Thoracic aorta (tissue), 2 donors: ENCODE results near the gene PATL2. TPM values are rescaled to one million over a fixed set of nuclear protein-coding genes. Genes with fewer than 3 reads are reported as not detected.
"Not testable (repeated sequence)": the region's sequence is repeated elsewhere in the genome, so short reads cannot be mapped to it uniquely, and the experiment has no call there.

Source experiments
- ATAC-seq: fragments of 150-250 bp; one replicate; pipeline ENCODE4 v1.8.0; 2017; ENCODE audit warnings: low read depth; ENCODE audit not compliant: insufficient number of reproducible peaks, low FRiP score
- DNase-seq: peaks from one replicate; pipeline ENCODE4 v3.0.0-alpha.2; 2020; ENCODE audit warnings: low spot score
- H3K27ac ChIP-seq, 2 donors: fragments of 200-600 bp; sonication (generic); 1 replicate in 1 of 2; 2 replicates in 1 of 2; pipeline ENCODE4 v1.5.1; 2016; ENCODE audit warnings: mild to moderate bottlenecking in 2 of 2, moderate library complexity in 2 of 2
- H3K27me3 ChIP-seq: fragments of 200-600 bp; sonication (generic); replicated peaks from 2 replicates; pipeline ENCODE4 v1.6.0; 2016; ENCODE audit warnings: mild to moderate bottlenecking; ENCODE audit not compliant: insufficient read depth
- H3K36me3 ChIP-seq: fragments of 200-600 bp; sonication (generic); one replicate; pipeline ENCODE4 v1.5.1; 2016
- H3K4me1 ChIP-seq, 2 donors: fragments of 200-600 bp; sonication (generic); 1 replicate in 1 of 2; 2 replicates in 1 of 2; pipeline versions ENCODE4 v1.5.1 to v1.6.0; 2016; ENCODE audit warnings: low read depth in 2 of 2, mild to moderate bottlenecking in 1 of 2; ENCODE audit not compliant: control insufficient read depth in 1 of 2
- H3K4me3 ChIP-seq: fragments of 200-600 bp; sonication (generic); 2 replicates; pipeline ENCODE4 v1.5.1; 2016; ENCODE audit warnings: mild to moderate bottlenecking
- H3K9me3 ChIP-seq: fragments of 200-600 bp; sonication (generic); 2 replicates; pipeline ENCODE4 v1.5.1; 2016
- total RNA-seq, 2 donors: library from RNA; depleted of rRNA; stranded (reverse); fragments of >200 nt; gene quantifications; one replicate each; pipeline versions ENCODE4 v1.1.0 to v1.2.3, GENCODE V29; 2016
- TF ChIP-seq, protein P1 (sequence below): fragments of 200-600 bp; sonication (generic); IDR thresholded peaks from one replicate; pipeline ENCODE4 v1.5.1; 2019; ENCODE audit warnings: antibody characterized with exemption

Gene PATL2
- total RNA-seq, 2 donors from 2014 or later = 1.1 to 1.3 TPM

DNA sequence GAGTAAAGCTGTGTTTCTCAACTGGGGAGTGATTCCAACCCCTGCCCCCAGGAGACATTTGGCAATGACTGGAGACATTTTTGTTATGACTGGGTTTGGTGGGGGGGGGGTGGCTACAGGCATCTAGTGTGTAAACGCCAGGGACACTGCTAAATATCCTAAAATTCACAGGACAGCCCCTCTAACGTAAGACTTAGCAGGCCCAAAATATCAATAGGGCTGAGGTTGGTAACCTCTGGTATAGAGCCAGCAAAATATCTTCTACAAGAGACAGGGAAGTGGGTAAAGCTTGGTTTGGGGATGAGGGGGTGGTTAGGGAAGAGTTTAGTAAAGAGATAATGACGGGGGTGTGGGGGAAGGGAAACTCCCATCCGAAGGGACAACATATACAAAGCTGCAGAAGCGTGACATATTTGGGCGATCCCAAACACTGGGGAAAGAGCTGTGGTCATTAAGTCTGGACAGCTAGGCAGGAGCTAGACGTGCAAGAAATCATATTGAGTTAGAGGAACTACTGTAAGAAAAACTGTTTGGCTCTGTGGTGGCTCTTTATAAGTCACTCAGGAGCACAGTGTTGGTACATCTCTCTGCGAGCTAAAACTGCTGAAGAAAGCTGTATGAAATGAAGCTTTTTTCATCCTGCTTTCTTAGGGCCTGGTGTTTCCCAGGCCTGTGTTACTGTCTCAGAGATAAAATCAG, 24.5 kb upstream of the PATL2 start:
- H3K4me1 ChIP-seq = peaks cover 18 to 24% of the 10 kb centered on the region in 2 donors
- TF ChIP-seq, protein P1, sequence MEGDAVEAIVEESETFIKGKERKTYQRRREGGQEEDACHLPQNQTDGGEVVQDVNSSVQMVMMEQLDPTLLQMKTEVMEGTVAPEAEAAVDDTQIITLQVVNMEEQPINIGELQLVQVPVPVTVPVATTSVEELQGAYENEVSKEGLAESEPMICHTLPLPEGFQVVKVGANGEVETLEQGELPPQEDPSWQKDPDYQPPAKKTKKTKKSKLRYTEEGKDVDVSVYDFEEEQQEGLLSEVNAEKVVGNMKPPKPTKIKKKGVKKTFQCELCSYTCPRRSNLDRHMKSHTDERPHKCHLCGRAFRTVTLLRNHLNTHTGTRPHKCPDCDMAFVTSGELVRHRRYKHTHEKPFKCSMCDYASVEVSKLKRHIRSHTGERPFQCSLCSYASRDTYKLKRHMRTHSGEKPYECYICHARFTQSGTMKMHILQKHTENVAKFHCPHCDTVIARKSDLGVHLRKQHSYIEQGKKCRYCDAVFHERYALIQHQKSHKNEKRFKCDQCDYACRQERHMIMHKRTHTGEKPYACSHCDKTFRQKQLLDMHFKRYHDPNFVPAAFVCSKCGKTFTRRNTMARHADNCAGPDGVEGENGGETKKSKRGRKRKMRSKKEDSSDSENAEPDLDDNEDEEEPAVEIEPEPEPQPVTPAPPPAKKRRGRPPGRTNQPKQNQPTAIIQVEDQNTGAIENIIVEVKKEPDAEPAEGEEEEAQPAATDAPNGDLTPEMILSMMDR = no peak
- no peaks in the 10 kb centered on the region for H3K9me3 ChIP-seq
- ATAC-seq = peak; percentile 60
- peak overlapping the region; percentile 55 for H3K4me3 ChIP-seq
- DNase-seq = no peak
- H3K27me3 ChIP-seq = no peaks in the 10 kb centered on the region
- peak overlapping the region; percentile 62 to 80 for H3K27ac ChIP-seq
- H3K36me3 ChIP-seq = no peaks in the 10 kb centered on the region

DNA sequence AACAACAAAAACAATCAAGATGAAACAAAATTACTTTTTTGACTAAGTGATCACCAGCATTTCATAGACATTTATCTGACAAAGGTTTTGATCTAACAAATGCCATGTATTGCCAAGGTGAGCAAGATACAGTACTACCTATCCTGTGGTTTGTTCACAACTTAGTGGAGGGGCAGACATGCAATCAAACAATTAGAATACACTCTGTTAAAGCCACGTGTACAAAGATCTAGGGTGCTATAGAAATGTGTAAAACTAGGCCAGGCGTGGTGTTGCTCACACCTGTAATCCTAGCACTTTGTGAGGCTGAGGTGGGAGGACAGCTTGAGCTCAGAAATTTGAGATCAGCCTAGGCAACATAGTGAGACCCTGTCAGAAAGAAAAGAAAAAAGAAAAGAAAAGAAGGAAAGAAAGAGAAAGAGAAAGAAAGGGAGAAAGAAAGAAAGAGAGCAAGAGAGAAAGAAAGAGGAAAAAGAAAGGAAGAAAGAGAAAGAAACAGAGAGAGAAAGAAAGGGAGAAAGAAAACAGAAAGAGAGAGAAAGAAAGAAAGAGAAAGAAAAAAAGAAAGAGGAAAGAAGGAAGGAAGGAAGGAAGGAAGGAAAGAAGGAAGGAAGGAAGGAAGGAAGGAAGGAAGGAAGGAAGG, 23.8 kb upstream of the PATL2 start:
- Histone ChIP-seq H3K27me3 (no peaks in the 10 kb centered on the region), H3K4me1 (peaks cover 23 to 31% of the 10 kb centered on the region in 2 donors), H3K27ac (peak overlapping the region; percentile 62 to 80), H3K9me3 (no peaks in the 10 kb centered on the region), H3K4me3 (peak overlapping the region; percentile 55), H3K36me3 (no peaks in the 10 kb centered on the region)
- no peak for DNase-seq
- ATAC-seq = no peak
- TF ChIP-seq, protein P1 = no peak

DNA sequence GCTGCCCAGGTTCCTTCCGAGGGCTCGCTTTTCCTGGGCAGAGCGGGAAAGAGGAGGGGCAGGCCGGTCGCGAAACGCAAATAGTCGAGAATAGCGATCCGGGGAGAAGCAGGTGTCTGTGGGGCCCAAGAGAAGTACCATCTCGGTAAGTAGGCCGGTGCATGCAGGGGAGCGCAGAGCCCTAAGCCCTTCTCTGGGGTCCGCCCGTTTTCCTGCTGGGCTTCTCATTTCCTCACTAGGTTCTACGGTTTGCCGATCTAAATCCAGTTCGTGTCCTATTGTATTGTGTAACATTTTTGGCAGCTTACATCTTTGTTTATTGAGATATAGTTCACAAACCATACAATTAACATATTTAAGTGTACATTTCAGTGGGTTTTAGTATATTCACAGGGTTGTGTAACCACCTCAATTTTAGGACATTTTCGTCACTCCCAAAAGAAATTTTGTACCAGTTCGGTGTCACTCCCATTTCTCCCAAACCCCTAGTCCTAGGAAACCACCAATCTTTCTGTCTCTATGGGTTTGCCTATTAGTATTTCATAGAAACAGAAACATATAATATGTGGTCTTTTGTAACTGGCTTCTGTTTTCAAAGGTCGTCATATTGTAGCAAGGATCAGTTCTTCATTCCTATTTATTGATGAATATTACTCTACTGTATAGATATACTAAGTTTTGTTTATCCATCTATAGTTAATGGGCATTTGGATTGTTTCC, 18.4 kb upstream of the PATL2 start:
- Histone ChIP-seq H3K9me3 (no peaks in the 10 kb centered on the region), H3K4me3 (peak overlapping the region; percentile 86), H3K4me1 (peaks cover 20 to 38% of the 10 kb centered on the region in 2 donors), H3K36me3 (no peaks in the 10 kb centered on the region), H3K27me3 (no peaks in the 10 kb centered on the region), H3K27ac (peak overlapping the region; percentile 94 to 95)
- ATAC-seq (peak; percentile 10), DNase-seq (no peak)
- TF ChIP-seq, protein P1 = no peak

DNA sequence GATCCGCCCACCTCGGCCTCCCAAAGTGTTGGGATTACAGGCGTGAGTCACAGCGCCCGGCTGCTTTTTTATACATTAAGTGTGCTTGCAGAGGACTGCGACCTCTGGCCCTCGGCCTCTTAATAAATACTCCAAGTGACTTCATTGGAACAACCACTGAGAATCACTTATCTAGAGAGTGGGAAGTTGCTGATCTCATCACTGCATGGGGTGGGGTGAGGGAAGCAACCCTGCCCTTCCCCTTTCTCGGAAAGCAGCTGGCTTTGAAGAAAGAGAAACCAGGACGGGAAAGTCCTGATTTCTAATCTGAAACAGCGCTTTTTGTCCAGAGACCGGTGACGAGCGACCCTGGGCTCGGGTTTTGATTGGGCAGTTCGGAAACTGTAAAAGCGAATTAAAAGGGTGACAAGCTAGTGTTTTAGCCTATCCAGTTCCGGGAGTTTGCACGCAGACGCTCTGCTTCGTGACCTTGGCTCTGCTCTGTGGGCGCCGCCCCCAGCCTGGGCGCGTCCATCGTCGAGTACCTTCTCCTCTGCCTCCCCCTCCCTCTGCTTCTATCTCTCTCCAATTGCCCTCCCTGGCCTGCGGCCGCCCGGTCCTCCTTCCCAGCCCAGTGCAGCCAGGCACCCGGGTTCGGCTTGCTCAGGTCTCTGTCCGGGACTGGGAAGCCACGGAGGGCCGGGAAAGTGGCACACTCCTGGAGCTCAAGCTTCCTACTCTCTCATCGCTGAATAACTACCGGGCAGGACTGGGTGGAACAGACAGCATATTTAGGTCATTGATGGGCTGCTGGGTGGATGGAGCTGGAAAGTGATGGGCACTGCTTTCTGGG, 17.7 kb upstream of the PATL2 start:
- Histone ChIP-seq H3K27me3 (no peaks in the 10 kb centered on the region), H3K36me3 (no peaks in the 10 kb centered on the region), H3K4me3 (peak overlapping the region; percentile 86), H3K4me1 (peaks cover 20 to 37% of the 10 kb centered on the region in 2 donors), H3K9me3 (no peaks in the 10 kb centered on the region), H3K27ac (peak overlapping the region; percentile 94 to 95)
- TF ChIP-seq, protein P1 = no peak
- DNase-seq (peak; percentile 87), ATAC-seq (peak; percentile 99)

DNA sequence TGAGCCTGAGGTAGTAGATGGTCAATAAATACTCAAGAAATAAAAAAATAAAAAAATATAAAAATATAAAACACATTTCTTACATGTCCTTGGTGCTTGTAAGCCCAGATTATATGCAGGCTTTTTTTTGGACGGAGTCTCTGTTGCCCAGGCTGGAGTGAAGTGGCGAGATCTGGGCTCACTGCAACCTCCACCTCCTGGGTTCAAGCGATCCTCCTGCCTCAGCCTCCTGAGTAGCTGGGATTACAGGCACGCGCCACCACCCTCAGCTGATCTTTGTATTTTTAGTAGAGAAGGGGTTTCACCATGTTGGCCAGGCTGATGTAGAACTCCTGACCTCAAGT, 17.1 kb upstream of the PATL2 start:
- H3K27ac ChIP-seq = peak overlapping the region; percentile 94 to 95
- peak overlapping the region; percentile 86 for H3K4me3 ChIP-seq
- H3K27me3 ChIP-seq, H3K36me3 ChIP-seq, ATAC-seq, H3K9me3 ChIP-seq, DNase-seq: not testable (repeated sequence)
- H3K4me1 ChIP-seq = peaks cover 20 to 37% of the 10 kb centered on the region in 2 donors
